ENCODE results near the gene DNAH17. TPM values are rescaled to one million over a fixed set of nuclear protein-coding genes. Genes with fewer than 3 reads are reported as not detected.

The DNAH17 gene
- total RNA-seq, 1 donor from 2014 or later = not detected

- intact Hi-C loops (cut with micrococcal nuclease) = no loop called here
- Histone ChIP-seq H3K27ac (replicated peaks) (no peak overlapping the region), H3K4me3 (no peak overlapping the region), H3K4me1 (peaks cover 8% of the 10 kb centered on the region), H3K27me3 (ENCODE audit: low read depth) (no peaks in the 10 kb centered on the region), H3K9me3 (replicated peaks) (no peaks in the 10 kb centered on the region), H3K36me3 (no peaks in the 10 kb centered on the region)
- no peak for DNase-seq
- TF ChIP-seq, protein P1, sequence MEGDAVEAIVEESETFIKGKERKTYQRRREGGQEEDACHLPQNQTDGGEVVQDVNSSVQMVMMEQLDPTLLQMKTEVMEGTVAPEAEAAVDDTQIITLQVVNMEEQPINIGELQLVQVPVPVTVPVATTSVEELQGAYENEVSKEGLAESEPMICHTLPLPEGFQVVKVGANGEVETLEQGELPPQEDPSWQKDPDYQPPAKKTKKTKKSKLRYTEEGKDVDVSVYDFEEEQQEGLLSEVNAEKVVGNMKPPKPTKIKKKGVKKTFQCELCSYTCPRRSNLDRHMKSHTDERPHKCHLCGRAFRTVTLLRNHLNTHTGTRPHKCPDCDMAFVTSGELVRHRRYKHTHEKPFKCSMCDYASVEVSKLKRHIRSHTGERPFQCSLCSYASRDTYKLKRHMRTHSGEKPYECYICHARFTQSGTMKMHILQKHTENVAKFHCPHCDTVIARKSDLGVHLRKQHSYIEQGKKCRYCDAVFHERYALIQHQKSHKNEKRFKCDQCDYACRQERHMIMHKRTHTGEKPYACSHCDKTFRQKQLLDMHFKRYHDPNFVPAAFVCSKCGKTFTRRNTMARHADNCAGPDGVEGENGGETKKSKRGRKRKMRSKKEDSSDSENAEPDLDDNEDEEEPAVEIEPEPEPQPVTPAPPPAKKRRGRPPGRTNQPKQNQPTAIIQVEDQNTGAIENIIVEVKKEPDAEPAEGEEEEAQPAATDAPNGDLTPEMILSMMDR (IDR thresholded peaks at IDR 0.05; ENCODE audit: borderline replicate concordance) = no peak
Observed at GRCh38 chr17:78534492-78535272, 42.5 kb downstream of the DNAH17 start.

- Histone ChIP-seq H3K9me3 (replicated peaks) (no peaks in the 10 kb centered on the region), H3K4me3 (no peak overlapping the region), H3K27me3 (ENCODE audit: low read depth) (no peaks in the 10 kb centered on the region), H3K4me1 (peaks cover 8% of the 10 kb centered on the region), H3K27ac (replicated peaks) (no peak overlapping the region), H3K36me3 (no peaks in the 10 kb centered on the region)
- intact Hi-C loops (cut with micrococcal nuclease) = no loop called here
- DNase-seq = no peak
- TF ChIP-seq, protein P1 (IDR thresholded peaks at IDR 0.05; ENCODE audit: borderline replicate concordance) = no peak
Observed at GRCh38 chr17:78532922-78533640, 44.1 kb downstream of the DNAH17 start.

GRCh38 chr17:78532311-78532710 lies 44.9 kb downstream of the DNAH17 start:
- peaks cover 8% of the 10 kb centered on the region for H3K4me1 ChIP-seq
- no peaks in the 10 kb centered on the region for H3K36me3 ChIP-seq
- no peaks in the 10 kb centered on the region for H3K27me3 ChIP-seq (ENCODE audit: low read depth)
- H3K27ac ChIP-seq (replicated peaks) = no peak overlapping the region
- no peak for DNase-seq
- intact Hi-C loops (cut with micrococcal nuclease) = no loop called here
- no peaks in the 10 kb centered on the region for H3K9me3 ChIP-seq (replicated peaks)
- H3K4me3 ChIP-seq = no peak overlapping the region
- TF ChIP-seq, protein P1 (IDR thresholded peaks at IDR 0.05; ENCODE audit: borderline replicate concordance) = no peak

DNA sequence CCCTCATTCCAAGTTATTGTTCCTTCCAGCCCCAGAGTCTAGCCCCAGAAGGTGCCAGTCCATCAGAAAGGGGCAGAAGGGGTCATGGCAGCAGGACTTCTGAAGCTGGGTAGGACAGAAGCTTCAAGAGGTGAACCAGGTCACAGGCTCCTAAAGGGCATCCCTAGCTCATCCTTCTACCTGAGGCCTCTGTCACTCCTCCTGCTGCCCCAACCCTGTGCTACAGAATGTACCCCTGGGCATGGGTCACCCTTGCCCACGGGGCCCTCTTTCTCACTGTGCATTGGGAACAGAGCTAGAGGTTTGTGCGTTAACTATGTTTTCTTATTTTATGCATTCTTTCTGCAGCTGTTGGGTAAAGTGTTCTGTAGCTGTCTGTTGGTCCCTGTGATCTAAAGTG lies 46.5 kb downstream of the DNAH17 start:
- H3K27ac ChIP-seq (replicated peaks) = no peak overlapping the region
- intact Hi-C loops (cut with micrococcal nuclease) = no loop called here
- no peaks in the 10 kb centered on the region for H3K36me3 ChIP-seq
- DNase-seq = no peak
- H3K27me3 ChIP-seq (ENCODE audit: low read depth) = no peaks in the 10 kb centered on the region
- H3K4me3 ChIP-seq = no peak overlapping the region
- TF ChIP-seq, protein P1 (IDR thresholded peaks at IDR 0.05; ENCODE audit: borderline replicate concordance) = no peak
- no peaks in the 10 kb centered on the region for H3K9me3 ChIP-seq (replicated peaks)
- H3K4me1 ChIP-seq = peaks cover 8% of the 10 kb centered on the region

- no peaks in the 10 kb centered on the region for H3K36me3 ChIP-seq
- TF ChIP-seq, protein P1 (IDR thresholded peaks at IDR 0.05; ENCODE audit: borderline replicate concordance) = no peak
- no peaks in the 10 kb centered on the region for H3K27me3 ChIP-seq (ENCODE audit: low read depth)
- intact Hi-C loops (cut with micrococcal nuclease) = no loop called here
- H3K4me3 ChIP-seq = no peak overlapping the region
- peaks cover 3% of the 10 kb centered on the region for H3K4me1 ChIP-seq
- H3K27ac ChIP-seq (replicated peaks) = no peak overlapping the region
- no peaks in the 10 kb centered on the region for H3K9me3 ChIP-seq (replicated peaks)
- DNase-seq = no peak
Observed at GRCh38 chr17:78529871-78530670, 47.1 kb downstream of the DNAH17 start.
